GM13977 (cell line): ENCODE results near the gene DUS2.
"Not testable (repeated sequence)": the region's sequence is repeated elsewhere in the genome, so short reads cannot be mapped to it uniquely, and the experiment has no call there.

Experiments
- DNase-seq: peaks from one replicate; pipeline ENCODE4 v3.0.0; 2012; ENCODE audit warnings: low spot score
- CTCF ChIP-seq: IDR thresholded peaks from 2 replicates; pipeline ENCODE4 v1.5.1; 2012; ENCODE audit warnings: mild to moderate bottlenecking, control low read depth; ENCODE audit not compliant: insufficient read depth; ENCODE audit errors: extremely low read depth, missing control alignments
- in situ Hi-C: fragments of 300-500 bp; cut with MboI; formaldehyde crosslinking; loops from one replicate; pipeline ENCODE4 v1.12.0; 2022; ENCODE audit warnings: low sequenced_read_pairs, low pct_unique_long_range_greater_than_20kb, mixed read lengths, inconsistent platforms; ENCODE audit not compliant: unreplicated experiment

The DUS2 gene

GRCh38 chr16:68013440-68013839 lies 9.6 kb upstream of the DUS2 start:
- DNase-seq = no peak
- no peak for TF ChIP-seq CTCF
- in situ Hi-C loops = no loop called here

- no peak for DNase-seq
- TF ChIP-seq CTCF = no peak
- in situ Hi-C loops = no loop called here
Measured at GRCh38 chr16:68015681-68016080, 7.4 kb upstream of the DUS2 start, which contains the start of gene DPEP2NB. DPEP2NB (minus strand) TSS chr16:68015911; CDS start chr16:68015770, 141 bp downstream.

GRCh38 chr16:68019167-68019680 lies 3.9 kb upstream of the DUS2 start:
- TF ChIP-seq CTCF = no peak
- in situ Hi-C loops = no loop called here
- no peak for DNase-seq

GRCh38 chr16:68021490-68021889 lies 1.6 kb upstream of the DUS2 start:
- TF ChIP-seq CTCF = no peak
- in situ Hi-C loops = no loop called here
- DNase-seq = no peak

GRCh38 chr16:68022278-68022727 lies 781 bp upstream of the DUS2 start:
- DNase-seq = no peak
- in situ Hi-C loops = no loop called here
- TF ChIP-seq CTCF = no peak

GRCh38 chr16:68028996-68029395 lies 5.9 kb downstream of the DUS2 start:
- in situ Hi-C loops = no loop called here
- DNase-seq = no peak
- no peak for TF ChIP-seq CTCF

- DNase-seq, in situ Hi-C loops: not testable (repeated sequence)
Measured at GRCh38 chr16:68030108-68030507, 7.0 kb downstream of the DUS2 start.
